NCI-H2227 (cell line): ENCODE measurements around the gene GLMP.
"Not testable (repeated sequence)": the region's sequence is repeated elsewhere in the genome, so short reads cannot be mapped to it uniquely, and the experiment has no call there.

Experiments used
- DNase-seq: peaks from one replicate; lab custom pipeline; 2025; ENCODE audit not compliant: unreplicated experiment; lab: John Stamatoyannopoulos, UW

Gene GLMP

DNA sequence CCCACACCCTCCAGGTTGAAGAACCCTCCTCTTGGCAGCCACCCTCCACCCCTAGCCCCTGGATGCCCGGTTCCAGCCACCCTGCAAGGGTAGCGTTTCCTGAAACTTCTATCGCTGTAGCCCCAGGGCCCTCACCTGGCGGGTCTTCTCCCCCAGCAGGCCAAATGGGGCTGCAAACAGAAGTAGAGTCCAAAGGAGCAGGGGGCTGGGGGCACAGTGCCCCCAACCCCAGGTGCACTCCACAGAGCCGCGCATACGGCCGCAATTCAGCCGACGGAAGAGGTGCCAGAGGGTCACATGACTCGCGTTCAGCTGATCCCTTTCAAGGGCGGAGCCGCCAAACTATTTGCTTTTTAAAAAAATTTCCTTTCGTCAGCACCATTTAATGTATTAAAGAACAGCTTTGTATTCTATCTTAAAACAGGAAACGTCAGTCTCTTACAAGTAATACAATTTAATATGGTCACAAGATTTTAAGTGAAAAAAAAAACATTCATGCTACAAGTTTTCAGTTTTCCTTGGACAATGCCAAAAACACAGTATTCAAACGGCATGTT, at the start of gene GLMP:
TSS of gene GLMP (minus strand) at position 289 of the 557 bp plus-strand sequence. CDS start at position 255, 34 bp downstream.
- peak; percentile 73 for DNase-seq

GRCh38 chr1:156344409-156344808, 48.9 kb upstream of the GLMP start:
- no peak for DNase-seq

DNA sequence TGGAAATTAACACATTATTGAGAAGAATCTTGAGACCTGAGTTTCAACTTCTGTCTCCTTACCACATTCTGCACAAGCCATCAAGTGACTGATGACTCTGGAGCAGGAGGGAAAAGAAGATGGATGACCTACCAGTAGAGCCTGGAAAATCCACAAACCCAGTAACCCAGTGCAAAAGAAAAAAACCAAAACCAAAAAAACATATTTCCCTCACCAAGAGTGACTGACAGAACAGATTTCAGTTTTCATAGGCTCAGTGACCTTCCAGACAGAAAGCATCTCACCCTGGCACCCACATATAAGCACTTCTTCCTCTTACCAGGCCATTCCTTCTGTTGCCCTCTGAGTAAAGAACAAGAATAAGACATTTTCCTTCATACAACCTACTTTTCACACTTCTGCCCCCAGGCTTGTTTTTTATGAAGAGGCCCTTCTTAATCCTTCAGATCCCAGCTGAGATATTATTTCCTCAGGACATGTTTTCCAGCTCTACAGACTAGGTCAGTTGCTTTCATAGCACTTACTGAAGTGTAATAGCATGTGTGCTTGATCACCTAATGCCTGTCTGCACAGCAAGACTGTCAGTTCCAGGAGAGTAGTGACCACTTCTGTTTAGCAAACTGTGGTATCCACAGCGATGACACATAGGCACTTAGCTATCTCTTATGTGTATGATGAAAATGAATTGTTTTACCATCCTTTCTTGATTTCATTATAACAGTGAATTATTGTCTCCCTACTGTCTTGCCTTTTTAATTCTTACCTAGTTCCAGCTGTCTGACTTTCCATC, 46.9 kb upstream of the GLMP start:
- peak; percentile 7 for DNase-seq

- DNase-seq: peak; percentile 100
These were observed 42.9 kb upstream of the GLMP start, which contains the start of the genes CCT3 and TSACC for GRCh38 chr1:156338180-156338976. Gene CCT3, minus strand, starts transcription at chr1:156338292. Its CDS starts 108 bp downstream, at chr1:156338184. Gene TSACC, plus strand, starts transcription at chr1:156338526. Its CDS starts 1,232 bp downstream, at chr1:156339758.

DNA sequence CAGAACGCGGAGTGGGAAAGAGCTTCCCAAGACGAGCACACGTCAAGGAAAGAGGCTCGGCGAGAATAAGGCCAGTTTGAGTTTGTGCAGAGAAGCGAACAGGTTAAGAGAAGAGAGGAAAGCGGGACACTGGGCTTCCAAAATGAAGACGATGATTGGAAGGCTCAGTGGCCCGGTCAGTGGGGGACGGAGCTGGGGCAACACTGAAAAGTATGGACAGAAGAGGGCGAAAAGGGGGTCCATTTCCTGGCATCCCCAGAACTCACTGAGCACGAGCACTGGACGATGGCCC, 42.4 kb upstream of the GLMP start:
- DNase-seq: peak; percentile 48

GRCh38 chr1:156337052-156337887, 41.8 kb upstream of the GLMP start:
- no peak for DNase-seq

GRCh38 chr1:156336242-156336641, 40.8 kb upstream of the GLMP start:
- DNase-seq: peak; percentile 13

DNA sequence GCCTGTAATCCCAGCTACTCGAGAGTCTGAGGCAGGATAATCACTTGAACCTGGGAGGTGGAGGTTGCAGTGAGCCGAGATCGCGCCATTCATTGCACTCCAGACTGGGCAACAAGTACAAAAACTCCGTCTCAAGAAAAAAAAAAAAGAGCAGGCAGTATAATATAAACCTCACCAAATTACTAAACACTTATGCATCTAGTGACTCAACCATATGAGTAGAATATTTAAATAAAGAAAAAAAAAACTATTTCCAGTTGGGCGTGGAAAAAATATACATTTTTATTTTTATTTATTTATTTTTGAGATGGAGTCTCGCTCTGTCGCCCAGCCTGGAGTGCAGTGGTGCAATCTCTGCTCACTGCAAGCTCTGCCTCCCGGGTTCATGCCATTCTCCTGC, 27.7 kb upstream of the GLMP start:
- DNase-seq: not testable (repeated sequence)

GRCh38 chr1:156320560-156320959, 25.1 kb upstream of the GLMP start:
- no peak for DNase-seq

DNA sequence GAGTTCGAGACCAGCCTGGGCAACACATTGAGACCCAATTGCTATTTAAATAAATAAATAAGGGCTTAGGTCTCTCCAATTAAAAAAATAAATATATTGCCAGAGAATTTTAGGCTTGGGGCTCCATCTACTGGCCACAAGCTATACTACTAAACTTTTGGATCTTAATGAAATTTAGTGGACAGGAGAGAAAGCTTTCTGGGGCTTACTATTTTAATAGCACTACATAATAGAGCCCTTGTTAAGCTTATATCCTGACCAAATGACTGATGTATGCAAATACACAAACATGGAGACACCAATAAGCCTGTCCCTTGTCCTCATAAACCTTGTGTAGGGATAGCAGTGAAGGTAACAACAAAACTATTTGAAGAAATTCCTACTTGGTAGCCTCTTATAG, 24.2 kb upstream of the GLMP start:
- peak; percentile 22 for DNase-seq

DNA sequence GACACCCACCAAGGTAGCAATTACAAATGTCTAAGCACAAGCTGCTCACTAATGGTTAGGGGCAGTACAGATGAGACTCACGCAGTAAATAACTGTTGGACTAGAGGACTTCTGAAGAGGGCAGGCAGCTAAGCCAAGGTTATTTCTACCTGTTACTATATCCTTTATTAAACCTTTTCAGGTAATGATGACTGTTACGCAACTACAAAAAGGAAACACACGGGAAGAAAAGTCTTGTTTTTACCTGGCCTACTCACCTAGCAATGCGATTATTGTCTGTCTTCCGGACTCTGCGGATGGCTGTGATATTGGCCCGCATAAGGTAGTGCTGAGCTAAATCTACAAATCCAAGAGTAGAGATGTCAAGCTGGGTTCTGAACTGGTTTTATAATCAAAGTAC, 21.4 kb upstream of the GLMP start:
- DNase-seq: no peak

DNA sequence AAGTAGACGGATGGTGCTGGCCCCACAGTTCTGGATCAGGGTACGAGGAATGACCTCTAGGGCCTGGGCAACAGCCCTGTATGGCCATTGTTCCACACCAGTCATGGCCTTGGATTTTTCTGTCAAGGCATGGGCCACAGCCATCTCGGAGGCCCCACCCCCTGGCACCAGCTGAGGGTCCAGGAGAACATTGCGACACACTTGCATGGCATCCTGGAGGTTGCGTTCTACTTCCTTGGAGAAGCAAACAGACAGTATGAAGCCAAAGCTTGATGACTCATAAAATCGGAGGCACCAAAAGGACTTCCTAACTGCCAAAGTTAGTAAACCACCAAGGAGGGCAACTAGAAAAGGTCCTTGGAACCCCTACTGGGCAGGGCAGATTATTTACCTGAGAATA, 15.5 kb upstream of the GLMP start:
- no peak for DNase-seq

GRCh38 chr1:156308078-156308477, 12.6 kb upstream of the GLMP start:
- DNase-seq: no peak

- no peak for DNase-seq
These were observed 9.7 kb upstream of the GLMP start for GRCh38 chr1:156305215-156305614.

GRCh38 chr1:156303241-156303640, 7.8 kb upstream of the GLMP start:
- DNase-seq: no peak

GRCh38 chr1:156298852-156299357, 3.4 kb upstream of the GLMP start, which contains the start of gene VHLL:
Gene VHLL, minus strand, starts transcription at chr1:156299307. Its CDS starts 118 bp downstream, at chr1:156299189.
- DNase-seq: no peak

- DNase-seq: no peak
These were observed 1.6 kb downstream of the GLMP start for GRCh38 chr1:156293895-156294294.

GRCh38 chr1:156293098-156293434, 2.4 kb downstream of the GLMP start:
- no peak for DNase-seq

DNA sequence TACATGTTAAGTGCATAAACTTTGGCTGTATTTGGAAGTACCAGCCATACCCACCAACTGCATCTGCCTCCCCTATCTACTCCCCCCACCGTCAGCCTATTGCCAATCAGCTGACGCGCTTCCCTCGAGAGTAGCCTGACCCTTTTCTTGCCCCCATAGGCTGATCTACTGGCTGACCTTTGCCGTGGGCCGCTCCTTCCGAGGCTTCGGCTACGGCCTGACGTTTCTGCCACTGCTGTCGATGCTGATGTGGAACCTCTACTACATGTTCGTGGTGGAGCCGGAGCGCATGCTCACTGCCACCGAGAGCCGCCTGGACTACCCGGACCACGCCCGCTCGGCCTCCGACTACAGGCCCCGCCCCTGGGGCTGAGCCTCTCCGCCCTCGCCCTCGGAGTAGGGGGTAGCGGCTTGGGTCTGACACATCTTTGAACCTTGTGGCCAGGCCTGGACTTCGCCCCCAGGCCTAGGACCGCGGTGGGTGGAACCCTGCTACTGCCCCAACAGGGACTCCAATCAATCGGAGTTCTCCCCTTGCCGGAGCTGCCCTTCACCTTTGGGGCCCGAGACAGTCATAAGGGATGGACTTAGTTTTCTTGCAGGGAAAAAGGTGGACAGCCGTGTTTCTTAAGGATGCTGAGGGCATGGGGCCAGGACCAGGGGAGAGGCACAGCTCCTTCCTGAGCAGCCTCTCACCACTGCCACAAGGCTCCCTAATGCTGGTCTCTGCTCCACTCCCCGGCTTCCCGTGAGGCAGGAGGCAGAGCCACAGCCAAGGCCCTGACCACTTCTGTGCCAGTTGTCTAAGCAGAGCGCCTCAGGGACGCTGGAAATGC, 4.0 kb downstream of the GLMP start:
- peak; percentile 90 for DNase-seq

DNA sequence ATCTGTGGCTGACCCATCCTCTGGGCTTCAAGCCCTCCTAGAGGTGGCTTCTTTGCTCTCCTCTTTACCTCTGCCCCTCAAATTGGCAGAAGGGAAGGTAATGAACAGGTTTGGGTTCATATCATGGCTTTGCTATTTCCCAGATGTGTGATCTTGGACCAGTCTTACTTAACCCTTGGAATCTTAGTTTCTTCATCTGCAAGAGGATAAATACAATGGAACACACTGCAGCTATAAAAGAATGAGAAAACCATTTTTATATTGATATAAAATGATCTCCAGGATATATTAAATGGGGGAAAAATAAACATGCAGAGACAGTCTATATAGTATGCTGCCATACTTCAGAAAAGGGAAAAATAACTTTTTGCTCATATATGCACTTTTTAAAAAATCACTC, 5.6 kb downstream of the GLMP start:
- no peak for DNase-seq
